Bronchial epithelial cell (primary cell): ENCODE data around the gene PLPP4. TPM values are rescaled to one million over a fixed set of nuclear protein-coding genes. Genes with fewer than 3 reads are reported as not detected.

Experiments
- DNase-seq: peaks from one replicate; pipeline ENCODE4 v3.0.0-alpha.2; 2010; ENCODE audit warnings: low read depth
- FAIRE-seq: peaks from 2 replicates; lab custom pipeline; 2011; peaks lifted over from hg19 to GRCh38; lab: Jason Lieb, UNC
- H3K27me3 ChIP-seq: 2 replicates; pipeline ENCODE4 v1.5.1; 2011; ENCODE audit warnings: low read length; ENCODE audit not compliant: control insufficient read depth, insufficient read depth
- H3K36me3 ChIP-seq: 2 replicates; pipeline ENCODE4 v1.5.1; 2011; ENCODE audit warnings: low read length; ENCODE audit not compliant: control insufficient read depth, insufficient read depth
- H3K4me3 ChIP-seq: 2 replicates; pipeline ENCODE4 v1.5.1; 2011; ENCODE audit warnings: mild to moderate bottlenecking, low read depth, low read length, control low read depth
- total RNA-seq: library from RNA; depleted of rRNA; stranded (reverse); fragments of >200 nt; gene quantifications from 2 replicates; pipeline ENCODE4 v1.2.1, GENCODE V29; 2014
- TF ChIP-seq, protein P1 (sequence below): IDR thresholded peaks from 2 replicates; pipeline ENCODE4 v1.5.1; 2011; ENCODE audit warnings: mild to moderate bottlenecking, moderate library complexity, low read length, control low read depth, inconsistent platforms; ENCODE audit not compliant: insufficient read depth, severe bottlenecking

The PLPP4 gene
- total RNA-seq, 1 donor from 2014 or later = 0.26 TPM

DNA sequence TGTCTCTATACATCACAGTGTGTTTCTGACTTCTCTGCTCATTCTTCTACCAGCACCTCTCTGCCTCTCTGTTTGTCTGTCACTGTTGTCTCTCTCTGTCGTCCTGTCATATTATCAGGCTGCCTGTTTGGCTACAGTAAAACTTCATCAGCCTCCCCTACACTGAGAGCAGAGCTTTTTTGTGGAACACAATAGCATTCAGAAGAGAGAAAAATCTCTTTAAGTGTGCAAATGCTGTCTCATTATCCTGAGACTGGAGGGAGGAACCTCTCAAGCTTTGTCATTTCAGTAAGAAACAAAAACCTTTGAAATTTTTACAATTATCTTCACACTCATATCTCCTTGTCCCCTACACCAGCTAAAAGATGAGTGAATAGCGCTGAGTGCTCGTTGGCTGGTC lies 148.4 kb downstream of the PLPP4 start:
- Histone ChIP-seq H3K36me3 (no peaks in the 10 kb centered on the region), H3K27me3 (no peaks in the 10 kb centered on the region), H3K4me3 (no peak overlapping the region)
- TF ChIP-seq, protein P1, sequence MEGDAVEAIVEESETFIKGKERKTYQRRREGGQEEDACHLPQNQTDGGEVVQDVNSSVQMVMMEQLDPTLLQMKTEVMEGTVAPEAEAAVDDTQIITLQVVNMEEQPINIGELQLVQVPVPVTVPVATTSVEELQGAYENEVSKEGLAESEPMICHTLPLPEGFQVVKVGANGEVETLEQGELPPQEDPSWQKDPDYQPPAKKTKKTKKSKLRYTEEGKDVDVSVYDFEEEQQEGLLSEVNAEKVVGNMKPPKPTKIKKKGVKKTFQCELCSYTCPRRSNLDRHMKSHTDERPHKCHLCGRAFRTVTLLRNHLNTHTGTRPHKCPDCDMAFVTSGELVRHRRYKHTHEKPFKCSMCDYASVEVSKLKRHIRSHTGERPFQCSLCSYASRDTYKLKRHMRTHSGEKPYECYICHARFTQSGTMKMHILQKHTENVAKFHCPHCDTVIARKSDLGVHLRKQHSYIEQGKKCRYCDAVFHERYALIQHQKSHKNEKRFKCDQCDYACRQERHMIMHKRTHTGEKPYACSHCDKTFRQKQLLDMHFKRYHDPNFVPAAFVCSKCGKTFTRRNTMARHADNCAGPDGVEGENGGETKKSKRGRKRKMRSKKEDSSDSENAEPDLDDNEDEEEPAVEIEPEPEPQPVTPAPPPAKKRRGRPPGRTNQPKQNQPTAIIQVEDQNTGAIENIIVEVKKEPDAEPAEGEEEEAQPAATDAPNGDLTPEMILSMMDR = no peak
- no peak for DNase-seq
- FAIRE-seq = peak; percentile 52

DNA sequence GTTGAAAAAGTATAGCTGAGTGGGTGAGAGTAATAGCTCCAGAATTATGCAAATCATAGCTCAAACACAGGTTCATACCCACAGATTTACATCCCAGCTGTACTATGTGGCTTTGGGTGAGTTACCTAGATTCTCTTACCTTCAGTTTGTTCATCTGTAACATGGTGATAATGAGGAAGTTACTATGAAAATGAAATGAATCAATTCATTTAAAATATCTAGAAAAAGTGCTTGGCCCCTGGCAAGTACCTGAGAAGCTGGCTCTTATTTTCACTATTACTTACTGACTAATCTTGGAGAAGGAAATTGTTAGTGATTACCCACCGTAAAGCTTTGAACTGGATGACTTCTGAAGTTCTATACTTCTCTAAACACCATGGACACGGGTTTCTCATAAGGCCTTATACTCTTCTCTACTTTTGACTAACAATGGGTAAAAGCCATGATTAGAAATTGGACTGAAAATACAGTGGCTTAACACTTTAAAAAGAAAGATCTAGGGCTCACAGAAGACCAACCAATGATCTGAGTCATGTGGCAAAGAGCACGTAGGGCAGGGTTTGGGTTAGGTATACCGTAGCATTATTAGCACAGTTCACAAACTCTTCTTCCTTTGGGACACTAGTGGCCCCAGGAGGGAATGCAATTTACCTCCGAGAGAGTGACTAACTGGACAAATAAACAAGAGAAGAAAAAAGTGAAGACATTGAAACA lies 149.2 kb downstream of the PLPP4 start:
- Histone ChIP-seq H3K27me3 (no peaks in the 10 kb centered on the region), H3K4me3 (no peak overlapping the region), H3K36me3 (no peaks in the 10 kb centered on the region)
- no peak for DNase-seq
- FAIRE-seq = no peak
- TF ChIP-seq, protein P1 = no peak

DNA sequence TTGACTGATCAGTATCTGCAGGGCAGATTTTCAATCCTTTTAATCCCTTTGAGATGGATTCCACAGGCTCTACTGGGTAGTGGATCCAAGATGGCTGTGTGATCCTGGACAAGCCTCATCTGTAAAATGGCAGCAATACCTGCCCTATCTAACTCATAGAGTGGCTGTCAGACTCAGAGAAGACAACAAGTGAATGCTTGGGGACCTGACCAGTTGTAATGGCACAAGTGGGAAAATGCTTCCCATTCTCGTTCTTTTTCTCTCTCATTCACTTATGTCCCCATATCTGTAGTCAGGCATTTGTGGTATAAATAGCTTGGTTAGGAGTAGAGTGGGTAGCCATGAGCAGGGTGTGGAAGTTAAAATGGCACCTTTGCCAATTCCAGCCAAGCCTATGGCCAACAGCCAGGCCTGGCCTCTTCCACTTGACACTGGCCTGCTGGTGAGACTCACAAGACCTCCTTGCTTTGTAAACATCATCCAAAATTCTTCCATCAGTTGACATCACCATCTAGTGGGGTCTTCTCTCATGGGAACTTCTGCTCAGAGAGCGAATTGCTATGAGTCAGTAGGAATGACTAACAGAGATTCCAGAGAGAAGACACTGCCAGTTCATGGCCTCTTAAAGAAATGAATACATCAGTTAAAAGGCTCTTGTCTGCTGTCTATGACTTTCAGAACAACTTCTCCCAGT lies 150.1 kb downstream of the PLPP4 start:
- no peaks in the 10 kb centered on the region for H3K27me3 ChIP-seq
- DNase-seq = peak; percentile 50
- no peak for FAIRE-seq
- TF ChIP-seq, protein P1 = no peak
- H3K36me3 ChIP-seq = no peaks in the 10 kb centered on the region
- H3K4me3 ChIP-seq = no peak overlapping the region

DNA sequence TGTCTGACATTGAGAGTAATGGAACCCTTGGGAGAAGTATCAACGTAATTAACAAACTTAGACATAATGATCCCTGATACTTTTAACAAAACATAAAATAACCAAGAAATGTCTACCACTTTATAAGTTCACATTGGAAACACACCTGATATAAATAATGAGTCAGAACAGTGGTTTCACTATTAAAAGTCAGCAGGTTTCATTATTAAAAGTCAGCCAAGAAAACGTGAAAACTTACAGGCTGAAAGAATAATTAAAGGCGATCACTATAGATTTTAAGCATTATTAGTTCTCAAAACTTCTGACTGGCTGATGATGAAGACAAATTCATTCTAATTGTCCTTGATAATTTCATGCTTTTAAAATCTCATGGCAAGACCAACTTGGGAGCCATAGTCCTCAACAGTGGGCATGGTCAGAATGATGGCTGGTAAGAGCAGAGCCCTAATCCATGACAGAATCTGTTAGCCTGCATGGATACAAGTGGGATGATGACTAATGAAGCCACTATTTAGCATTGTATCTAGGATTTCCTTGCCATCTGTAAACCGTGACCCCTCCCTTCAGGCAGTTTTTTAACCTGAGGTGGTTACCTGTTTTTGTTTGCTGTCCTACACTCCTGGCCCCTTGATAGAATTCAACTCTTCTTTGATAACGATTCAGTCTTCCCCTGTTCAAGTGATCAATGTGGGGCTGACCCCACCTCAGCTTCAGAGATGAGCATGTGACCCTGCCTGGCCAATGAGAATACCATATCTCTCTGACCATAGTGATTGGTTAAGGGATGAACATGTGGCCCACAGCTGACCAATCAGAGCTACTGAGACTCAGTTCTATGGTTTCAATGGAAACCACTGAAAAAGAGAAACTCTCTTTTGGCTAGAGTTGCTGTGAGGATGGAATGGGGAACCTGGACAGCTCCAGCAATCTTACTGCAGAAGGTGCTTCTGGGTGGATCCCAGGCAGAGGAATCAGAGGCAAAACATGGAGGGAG lies 151.0 kb downstream of the PLPP4 start:
- TF ChIP-seq, protein P1 = no peak
- Histone ChIP-seq H3K27me3 (no peaks in the 10 kb centered on the region), H3K4me3 (no peak overlapping the region), H3K36me3 (no peaks in the 10 kb centered on the region)
- DNase-seq (peak; percentile 30), FAIRE-seq (no peak)

DNA sequence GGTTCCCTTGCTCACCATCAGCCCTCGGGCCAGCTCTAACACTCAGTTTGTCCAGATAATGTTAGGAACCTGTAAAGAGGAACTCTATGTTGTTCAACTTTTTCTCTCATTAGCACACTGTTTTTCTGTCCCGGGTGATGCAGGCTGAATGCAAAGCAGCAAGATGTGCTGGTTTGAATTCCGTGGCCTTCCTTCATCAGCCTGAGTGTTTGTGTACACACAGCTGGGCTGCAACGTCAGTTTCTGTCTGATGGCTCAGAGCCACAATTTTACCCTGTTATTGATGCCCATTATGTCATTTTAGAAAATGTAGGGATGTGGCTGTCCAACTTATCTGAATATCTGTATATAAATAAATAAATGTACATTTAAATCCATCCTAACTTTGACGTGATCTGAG lies 152.0 kb downstream of the PLPP4 start:
- DNase-seq (no peak), FAIRE-seq (no peak)
- TF ChIP-seq, protein P1 = no peak
- Histone ChIP-seq H3K4me3 (no peak overlapping the region), H3K27me3 (no peaks in the 10 kb centered on the region), H3K36me3 (no peaks in the 10 kb centered on the region)
